ENCODE data around the gene ERCC6L2. TPM values are rescaled to one million over a fixed set of nuclear protein-coding genes. Genes with fewer than 3 reads are reported as not detected.

Gene ERCC6L2
- total RNA-seq, 4 donors from 2014 or later: 25.8 to 51.4 (median 36.4) TPM

DNA sequence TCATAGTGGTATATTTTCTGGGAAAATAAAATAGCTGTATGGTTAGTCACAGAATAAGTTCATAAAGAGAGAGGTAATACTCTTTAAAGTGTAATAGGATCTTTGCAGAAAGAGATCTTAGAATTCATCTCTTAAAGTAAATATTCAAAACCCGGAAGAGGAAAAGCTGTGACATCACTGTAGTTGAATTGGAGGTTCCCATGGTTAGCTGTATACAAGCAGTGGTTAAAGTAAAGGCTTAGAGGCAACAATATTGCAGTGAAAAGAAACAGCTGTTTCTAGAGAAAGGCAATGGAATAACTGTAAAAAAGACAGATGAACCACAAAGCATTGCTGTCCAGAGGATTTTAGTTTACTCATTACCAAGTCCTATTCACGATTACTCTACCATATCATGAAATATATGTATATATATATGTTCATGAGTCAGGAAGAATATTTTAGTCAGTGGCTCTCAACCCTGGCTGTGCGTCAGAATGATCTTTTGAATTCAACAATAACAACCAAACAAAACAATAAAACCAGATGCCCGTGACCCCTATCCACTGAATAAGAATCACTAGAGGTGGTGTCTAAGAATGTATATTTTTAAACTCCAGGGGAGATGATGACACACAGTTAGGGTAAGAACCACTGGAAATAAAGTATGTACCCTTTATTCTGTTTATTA is 4.7 kb downstream of the ERCC6L2 start:
- no peak for DNase-seq (ENCODE audit: low spot score in 2 of 2)
- no peak overlapping the region for H3K4me3 ChIP-seq (ENCODE audit: low read depth, poor library complexity, severe bottlenecking)
- no peak for TF ChIP-seq POLR2A (IDR thresholded peaks at IDR 0.05)
- TF ChIP-seq CTCF (IDR thresholded peaks at IDR 0.05): no peak
- 71 to 73% methylated on average over 4 of the region's 4 CpGs for WGBS, 2 donors
- intact Hi-C loops (cut with DNase I; ENCODE audit: low total_unique reads): no loop called here

DNA sequence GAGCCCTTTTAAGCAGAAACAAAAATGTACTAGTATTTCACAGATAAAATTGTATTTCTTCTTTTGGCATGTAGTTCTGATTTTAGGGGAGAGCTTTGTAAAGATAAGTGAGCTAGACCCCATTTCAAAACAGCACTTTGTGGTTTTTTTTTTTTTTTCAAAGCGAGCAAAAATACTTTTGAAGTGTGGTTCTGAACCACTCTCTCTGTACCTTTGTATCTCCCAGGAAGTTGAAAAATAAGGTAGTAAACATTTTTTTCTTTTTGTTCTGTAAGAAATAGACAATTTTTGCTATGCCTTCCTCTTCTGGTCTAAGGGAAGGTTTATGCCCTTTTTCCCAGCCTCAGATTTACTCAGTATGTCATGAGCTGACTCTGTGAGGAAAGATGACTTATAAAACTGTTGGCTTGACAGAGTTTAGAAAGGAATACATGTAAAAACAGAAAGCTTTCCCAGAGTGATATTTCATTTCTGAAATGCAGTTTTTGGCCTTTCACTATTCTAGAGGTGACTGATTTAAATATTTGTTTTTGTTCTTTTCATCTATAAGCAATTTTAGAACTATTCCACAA is 12.5 kb downstream of the ERCC6L2 start:
- TF ChIP-seq POLR2A (IDR thresholded peaks at IDR 0.05) (no peak), CTCF (IDR thresholded peaks at IDR 0.05) (no peak)
- 85 to 91% methylated on average over 1 of the region's 1 CpG for WGBS, 2 donors

DNA sequence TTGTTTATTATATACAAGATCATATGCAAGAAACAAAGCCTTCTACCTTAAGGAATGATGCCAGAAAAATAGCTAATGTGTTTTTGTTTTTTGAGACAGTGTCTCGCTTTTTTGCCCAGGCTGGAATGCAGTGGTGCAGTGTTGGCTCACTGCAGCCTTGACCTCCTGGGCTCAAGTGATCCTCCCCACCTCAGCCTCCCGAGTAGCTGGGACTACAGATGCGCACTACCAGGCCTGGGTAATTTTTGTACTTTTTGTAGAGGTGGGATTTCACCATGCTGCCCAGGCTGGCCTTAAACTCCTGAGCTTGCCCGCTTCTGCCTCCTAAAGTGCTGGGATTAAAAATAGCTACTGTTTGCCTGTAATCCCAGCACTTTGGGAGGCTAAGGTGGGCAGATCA is 15.1 kb downstream of the ERCC6L2 start:
- no peak overlapping the region for H3K4me3 ChIP-seq (ENCODE audit: low read depth, poor library complexity, severe bottlenecking)
- intact Hi-C loops (cut with DNase I; ENCODE audit: low total_unique reads): no loop called here
- no peak for DNase-seq (ENCODE audit: low spot score in 2 of 2)
- no peak for TF ChIP-seq CTCF (IDR thresholded peaks at IDR 0.05)
- no peak for TF ChIP-seq POLR2A (IDR thresholded peaks at IDR 0.05)
- 96 to 97% methylated on average over 4 of the region's 4 CpGs for WGBS, 2 donors

More for the DNA sequence above, 12.5 kb downstream of the ERCC6L2 start:
- no peak overlapping the region for H3K4me3 ChIP-seq (ENCODE audit: low read depth, poor library complexity, severe bottlenecking)
- no peak for DNase-seq (ENCODE audit: low spot score in 2 of 2)
- intact Hi-C loops (cut with DNase I; ENCODE audit: low total_unique reads): no loop called here

- H3K4me3 ChIP-seq (ENCODE audit: low read depth, poor library complexity, severe bottlenecking): no peak overlapping the region
- no peak for TF ChIP-seq CTCF (IDR thresholded peaks at IDR 0.05)
- 96% methylated on average over 8 of the region's 8 CpGs for WGBS, 2 donors
- intact Hi-C loops (cut with DNase I; ENCODE audit: low total_unique reads): no loop called here
- DNase-seq (ENCODE audit: low spot score in 2 of 2): no peak
Observed at GRCh38 chr9:95891067-95891671, 15.7 kb downstream of the ERCC6L2 start.

GRCh38 chr9:95892690-95893089 is 17.2 kb downstream of the ERCC6L2 start:
- DNase-seq (ENCODE audit: low spot score in 2 of 2): no peak
- intact Hi-C loops (cut with DNase I; ENCODE audit: low total_unique reads): no loop called here
- TF ChIP-seq POLR2A (IDR thresholded peaks at IDR 0.05) (no peak), CTCF (IDR thresholded peaks at IDR 0.05) (no peak)
- H3K4me3 ChIP-seq (ENCODE audit: low read depth, poor library complexity, severe bottlenecking): no peak overlapping the region
- WGBS, 2 donors: 96 to 100% methylated on average over 2 of the region's 2 CpGs
